ENCODE data around the gene RASSF1.

DNA sequence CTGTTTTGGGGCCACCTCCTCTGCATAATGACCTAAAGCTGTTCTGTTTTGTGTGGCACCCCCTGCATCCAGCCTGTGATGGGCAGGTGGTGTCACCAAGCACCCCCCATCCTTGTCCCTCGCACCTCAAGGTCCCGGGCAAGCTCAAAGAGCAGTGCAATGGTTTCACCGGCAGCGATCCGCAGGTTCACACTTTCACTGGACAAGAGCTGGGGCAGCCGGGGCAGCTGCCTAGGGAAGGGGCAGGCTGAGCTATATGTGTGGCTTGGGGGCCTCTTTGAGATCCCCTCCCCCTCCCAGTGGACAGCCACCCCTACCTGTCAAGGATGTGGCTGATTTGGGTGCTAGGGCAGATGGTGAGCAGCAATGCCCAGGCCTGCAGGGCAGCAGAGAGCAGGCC, 51.5 kb downstream of the RASSF1 start:
- TF ChIP-seq, protein P1, sequence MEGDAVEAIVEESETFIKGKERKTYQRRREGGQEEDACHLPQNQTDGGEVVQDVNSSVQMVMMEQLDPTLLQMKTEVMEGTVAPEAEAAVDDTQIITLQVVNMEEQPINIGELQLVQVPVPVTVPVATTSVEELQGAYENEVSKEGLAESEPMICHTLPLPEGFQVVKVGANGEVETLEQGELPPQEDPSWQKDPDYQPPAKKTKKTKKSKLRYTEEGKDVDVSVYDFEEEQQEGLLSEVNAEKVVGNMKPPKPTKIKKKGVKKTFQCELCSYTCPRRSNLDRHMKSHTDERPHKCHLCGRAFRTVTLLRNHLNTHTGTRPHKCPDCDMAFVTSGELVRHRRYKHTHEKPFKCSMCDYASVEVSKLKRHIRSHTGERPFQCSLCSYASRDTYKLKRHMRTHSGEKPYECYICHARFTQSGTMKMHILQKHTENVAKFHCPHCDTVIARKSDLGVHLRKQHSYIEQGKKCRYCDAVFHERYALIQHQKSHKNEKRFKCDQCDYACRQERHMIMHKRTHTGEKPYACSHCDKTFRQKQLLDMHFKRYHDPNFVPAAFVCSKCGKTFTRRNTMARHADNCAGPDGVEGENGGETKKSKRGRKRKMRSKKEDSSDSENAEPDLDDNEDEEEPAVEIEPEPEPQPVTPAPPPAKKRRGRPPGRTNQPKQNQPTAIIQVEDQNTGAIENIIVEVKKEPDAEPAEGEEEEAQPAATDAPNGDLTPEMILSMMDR (conservative IDR thresholded peaks at IDR 0.05; ENCODE audit: low read depth, low read length): no peak
- TF ChIP-seq EZH2phosphoT487 (IDR thresholded peaks at IDR 0.05; ENCODE audit: borderline replicate concordance, low read length) (no peak), EZH2 (IDR thresholded peaks at IDR 0.05; ENCODE audit: low read length, unreplicated experiment) (no peak)

Measured in PC-3 (cell line).